H1 (cell line): ENCODE measurements around the gene GEMIN7. TPM values are rescaled to one million over a fixed set of nuclear protein-coding genes. Genes with fewer than 3 reads are reported as not detected.

ENCODE experiments used
- CTCF ChIA-PET: fragments of 300-600 bp; sonication (Branson Sonifier 250); formaldehyde crosslinking; loops from one replicate; lab custom pipeline; 2021; ENCODE audit not compliant: partially characterized antibody; lab: Charles Lee
- POLR2A ChIA-PET: fragments of 300-600 bp; sonication (Branson Sonifier 250); formaldehyde crosslinking; loops from one replicate; lab custom pipeline; 2021; ENCODE audit warnings: inconsistent platforms; ENCODE audit not compliant: partially characterized antibody; lab: Charles Lee
- DNase-seq, 2 experiments: peaks; one replicate each; pipeline versions ENCODE4 v3.0.0 to v3.0.0-alpha.2; 2010 to 2022; ENCODE audit warnings: low spot score in 2 of 2, low read depth in 1 of 2, mixed read lengths in 1 of 2
- FAIRE-seq: peaks from 2 replicates; lab custom pipeline; 2011; peaks lifted over from hg19 to GRCh38; lab: Jason Lieb, UNC
- H2AFZ ChIP-seq: 2 replicates; pipeline ENCODE4 v1.8.1; 2012; ENCODE audit warnings: low read length, inconsistent platforms
- H2AK5ac ChIP-seq: 2 replicates; pipeline ENCODE4 v1.6.1; 2013; ENCODE audit warnings: low read depth, low read length
- H2BK120ac ChIP-seq: replicated peaks from 2 replicates; pipeline ENCODE3; 2013; ENCODE audit warnings: low read depth, low read length, inconsistent platforms
- H2BK12ac ChIP-seq: 2 replicates; pipeline ENCODE4 v1.6.1; 2013; ENCODE audit warnings: low read depth, low read length
- H2BK15ac ChIP-seq: 2 replicates; pipeline ENCODE4 v1.6.1; 2013; ENCODE audit warnings: low read length
- H2BK20ac ChIP-seq: 2 replicates; pipeline ENCODE4 v1.6.1; 2013; ENCODE audit warnings: low read length
- H2BK5ac ChIP-seq: 2 replicates; pipeline ENCODE4 v1.6.1; 2013; ENCODE audit warnings: low read depth, low read length
- H3K14ac ChIP-seq: 2 replicates; pipeline ENCODE4 v1.6.1; 2013; ENCODE audit warnings: inconsistent platforms; ENCODE audit not compliant: insufficient read length
- H3K18ac ChIP-seq: 2 replicates; pipeline ENCODE4 v1.6.1; 2013; ENCODE audit warnings: low read length; ENCODE audit errors: extremely low read depth
- H3K23ac ChIP-seq: 2 replicates; pipeline ENCODE4 v1.6.1; 2013; ENCODE audit warnings: inconsistent platforms; ENCODE audit not compliant: insufficient read length
- H3K23me2 ChIP-seq: 2 replicates; pipeline ENCODE4 v1.6.1; 2013; ENCODE audit warnings: low read depth, low read length
- H3K27ac ChIP-seq: 2 replicates; pipeline ENCODE4 v1.6.1; 2011; ENCODE audit warnings: low read depth, low read length, inconsistent platforms
- H3K27me3 ChIP-seq, 4 experiments: replicated peaks in 1 of 4; 1 replicate in 1 of 4; 2 replicates in 3 of 4; pipeline versions ENCODE4 v1.6.1 to v1.8.1; 2011 to 2013; ENCODE audit warnings: low read length in 3 of 4, mild to moderate bottlenecking in 3 of 4, inconsistent platforms in 2 of 4, mixed read lengths in 2 of 4, moderate library complexity in 1 of 4; ENCODE audit not compliant: control insufficient read depth in 3 of 4, insufficient read depth in 3 of 4; ENCODE audit errors: extremely low read depth in 1 of 4
- H3K36me3 ChIP-seq, 4 experiments: 2 replicates each; pipeline versions ENCODE4 v1.6.1 to v1.8.1; 2011 to 2013; ENCODE audit warnings: mild to moderate bottlenecking in 4 of 4, low read length in 3 of 4, moderate library complexity in 2 of 4, control low read depth in 1 of 4, inconsistent platforms in 1 of 4; ENCODE audit not compliant: insufficient read depth in 4 of 4, control insufficient read depth in 2 of 4
- H3K4ac ChIP-seq: replicated peaks from 2 replicates; pipeline ENCODE3; 2013; ENCODE audit warnings: low read length, low read depth, mixed read lengths, inconsistent platforms; ENCODE audit not compliant: insufficient read length
- H3K4me1 ChIP-seq, 4 experiments: replicated peaks in 1 of 4; 1 replicate in 1 of 4; 2 replicates in 3 of 4; pipeline versions ENCODE4 v1.6.1 to v1.8.1; 2011 to 2013; ENCODE audit warnings: low read length in 3 of 4, inconsistent platforms in 2 of 4, mixed read lengths in 1 of 4; ENCODE audit not compliant: insufficient read depth in 4 of 4, control insufficient read depth in 3 of 4
- H3K4me2 ChIP-seq, 2 experiments: 2 replicates each; pipeline versions ENCODE4 v1.6.1 to v1.8.1; 2011 to 2013; ENCODE audit warnings: low read depth in 2 of 2, low read length in 2 of 2, control low read depth in 1 of 2, inconsistent platforms in 1 of 2, mild to moderate bottlenecking in 1 of 2; ENCODE audit not compliant: insufficient read depth in 1 of 2
- H3K4me3 ChIP-seq, 4 experiments: fragments of 200-600, 300-600 bp in 1 of 4; sonication (generic), shearing (Covaris generic), sonication (Bioruptor Twin) in 1 of 4; 2 replicates each; pipeline versions ENCODE4 v1.5.1 to v1.8.1; 2011 to 2016; ENCODE audit warnings: low read length in 4 of 4, low read depth in 3 of 4, control low read depth in 2 of 4, inconsistent platforms in 2 of 4, mild to moderate bottlenecking in 2 of 4, mixed read lengths in 1 of 4, moderate library complexity in 1 of 4; ENCODE audit not compliant: insufficient read depth in 2 of 4; ENCODE audit errors: extremely low read depth in 1 of 4
- H3K56ac ChIP-seq: replicated peaks from 2 replicates; pipeline ENCODE3; 2013; ENCODE audit warnings: low read depth, mild to moderate bottlenecking, mixed read lengths, low read length, inconsistent platforms; ENCODE audit not compliant: insufficient read length
- H3K79me1 ChIP-seq: 2 replicates; pipeline ENCODE4 v1.6.1; 2013; ENCODE audit warnings: low read depth, low read length, control low read depth
- H3K79me2 ChIP-seq, 2 experiments: 2 replicates each; pipeline versions ENCODE4 v1.6.1 to v1.8.1; 2012 to 2013; ENCODE audit warnings: low read length in 2 of 2, mild to moderate bottlenecking in 2 of 2, inconsistent platforms in 1 of 2; ENCODE audit not compliant: insufficient read depth in 2 of 2, control insufficient read depth in 1 of 2
- H3K9ac ChIP-seq, 4 experiments: replicated peaks in 1 of 4; 1 replicate in 1 of 4; 2 replicates in 3 of 4; pipeline versions ENCODE4 v1.6.1 to v1.8.1; 2011 to 2013; ENCODE audit warnings: low read depth in 3 of 4, low read length in 3 of 4, control low read depth in 2 of 4, mild to moderate bottlenecking in 2 of 4, moderate library complexity in 2 of 4, inconsistent platforms in 1 of 4; ENCODE audit errors: extremely low read depth in 1 of 4
- H3K9me3 ChIP-seq, 2 experiments: 2 replicates each; pipeline versions ENCODE4 v1.6.1 to v1.8.1; 2012 to 2013; ENCODE audit warnings: mild to moderate bottlenecking in 2 of 2, moderate library complexity in 2 of 2, control low read depth in 1 of 2, inconsistent platforms in 1 of 2, low read depth in 1 of 2, low read length in 1 of 2, mixed read lengths in 1 of 2; ENCODE audit not compliant: insufficient read depth in 2 of 2
- H4K20me1 ChIP-seq, 2 experiments: replicated peaks in 1 of 2; 2 replicates each; pipeline versions ENCODE3 to v1.8.1; 2011 to 2013; ENCODE audit warnings: inconsistent platforms in 2 of 2, low read length in 2 of 2, mild to moderate bottlenecking in 1 of 2; ENCODE audit not compliant: insufficient read depth in 2 of 2, control insufficient read depth in 1 of 2
- H4K5ac ChIP-seq: 2 replicates; pipeline ENCODE4 v1.6.1; 2013; ENCODE audit warnings: low read length, low read depth, mixed read lengths, inconsistent platforms; ENCODE audit not compliant: insufficient read length
- H4K8ac ChIP-seq: 2 replicates; pipeline ENCODE4 v1.8.0; 2013; ENCODE audit warnings: mild to moderate bottlenecking, moderate library complexity, low read length, inconsistent platforms; ENCODE audit not compliant: insufficient read depth; ENCODE audit errors: extremely low read depth
- H4K91ac ChIP-seq: replicated peaks from 2 replicates; pipeline ENCODE3; 2013; ENCODE audit warnings: low read length, mixed read lengths, inconsistent platforms; ENCODE audit not compliant: insufficient read length
- BCL11A ChIP-seq, 2 experiments: IDR thresholded peaks; one replicate each; pipeline ENCODE4 v1.6.1; 2011; ENCODE audit warnings: low read depth in 2 of 2, low read length in 2 of 2, mild to moderate bottlenecking in 2 of 2
- BRCA1 ChIP-seq: IDR thresholded peaks from 2 replicates; pipeline ENCODE4 v1.6.1; 2012; ENCODE audit warnings: low read depth, low read length, improper control_type of control experiment
- EZH2 ChIP-seq: fragments of 200-600 bp; sonication (generic); IDR thresholded peaks from 2 replicates; pipeline ENCODE4 v1.7.1; 2012; ENCODE audit warnings: low read depth, mild to moderate bottlenecking, moderate library complexity, low read length, inconsistent platforms; ENCODE audit not compliant: severe bottlenecking
- SIN3A ChIP-seq, 2 experiments: IDR thresholded peaks in 1 of 2; conservative IDR thresholded peaks in 1 of 2; 2 replicates each; pipeline ENCODE4 v1.6.1; 2011 to 2012; ENCODE audit warnings: low read length in 2 of 2, improper control_type of control experiment in 1 of 2, low read depth in 1 of 2, mild to moderate bottlenecking in 1 of 2
- TEAD4 ChIP-seq: IDR thresholded peaks from 2 replicates; pipeline ENCODE4 v1.6.1; 2012; ENCODE audit warnings: low read depth, low read length, inconsistent platforms, mixed read lengths
- WGBS, 2 experiments: shearing (Covaris generic) in 1 of 2; methylation state at CpG; one replicate each; pipeline versions ENCODE4 v1.1.6 to v1.1.7; 2013 to 2015; ENCODE audit warnings: low lambda C conversion rate in 2 of 2, mixed read lengths in 2 of 2, inconsistent platforms in 1 of 2, low coverage in 1 of 2, missing lambda C conversion rate in 1 of 2; ENCODE audit not compliant: insufficient replicate concordance in 2 of 2, insufficient coverage in 1 of 2, insufficient read length in 1 of 2; ENCODE audit errors: extremely low coverage in 1 of 2, missing lambda C conversion rate in 1 of 2; 5-methylcytosine and 5-hydroxymethylcytosine counted together
- polyA plus RNA-seq, 7 experiments: library from polyadenylated mRNA; depleted of rRNA in 3 of 7; stranded (reverse) in 5 of 7; unstranded in 2 of 7; fragments of >200 nt in 5 of 7; fragments of 200-250 nt in 2 of 7; gene quantifications; 1 replicate in 5 of 7; 2 replicates in 1 of 7; 4 replicates in 1 of 7; pipeline versions ENCODE4 v1.2.1 to v1.2.3, GENCODE V29; 2011 to 2013; ENCODE audit warnings: missing spikeins in 2 of 7, mixed read lengths in 2 of 7
- total RNA-seq: library from RNA; stranded (reverse); fragmentation: NEBNext Ultra II Directional; extraction: Animal tissue kit (Norgen Biotek cat#: 25700); gene quantifications from 2 replicates; pipeline ENCODE4 v1.2.1, GENCODE V29; 2021

Gene GEMIN7
- total and polyA plus RNA-seq, 2 of the 8 experiments (the other 6 are each of a cell fraction or from before 2014, with no cell fraction given), result 48.0 to 91.6 TPM

DNA sequence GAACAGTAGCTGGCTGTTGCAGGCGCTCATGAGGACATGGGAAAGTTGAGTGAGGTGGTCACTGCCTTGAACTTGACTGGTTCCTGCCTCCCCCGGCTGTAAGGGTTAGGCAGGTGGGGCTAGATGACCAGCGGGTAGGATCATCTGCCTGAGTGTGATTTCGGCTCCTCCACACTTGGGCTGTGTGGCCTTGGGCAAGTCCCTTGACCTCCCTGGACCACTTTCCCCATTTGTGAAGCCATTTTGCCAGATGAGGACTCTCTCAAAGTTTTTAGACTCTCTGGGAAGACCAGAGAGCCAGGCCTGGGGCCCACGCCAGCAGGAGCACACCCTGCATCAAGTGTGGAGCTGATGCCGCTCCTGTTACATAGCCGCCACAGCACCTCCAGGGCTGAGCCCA, 23.4 kb downstream of the GEMIN7 start:
- H3K4me3 ChIP-seq, result no peak overlapping the region
- H3K56ac ChIP-seq, result no peak overlapping the region
- H3K4me1 ChIP-seq, result peaks cover 0 to 34% (median 17%) of the 10 kb centered on the region in 4 experiments; a peak in 6 of 7 replicates
- H3K9me3 ChIP-seq, result no peaks in the 10 kb centered on the region
- peaks cover 67% of the 10 kb centered on the region for H3K79me1 ChIP-seq
- no peak overlapping the region for H3K14ac ChIP-seq
- H2BK20ac ChIP-seq, result no peak overlapping the region
- peaks cover 65 to 67% of the 10 kb centered on the region in 2 experiments for H4K20me1 ChIP-seq
- H2AK5ac ChIP-seq, result no peak overlapping the region
- no peak overlapping the region for H2BK15ac ChIP-seq
- H3K36me3 ChIP-seq, result no peaks in the 10 kb centered on the region; a peak in 2 of 8 replicates
- ChIA-PET CTCF (interaction anchor here (0.8 to 8.3 kb wide), 6 partner anchors 10 to 50 kb away, joined by 3 to 57 read pairs (median 6); partner anchors contain the start of gene PPP1R37), POLR2A (interaction anchor here (1.0 to 8.4 kb wide), 9 partner anchors 11 to 48 kb away, joined by 3 to 70 read pairs (median 5); partner anchors contain the start of genes GEMIN7 and PPP1R37)
- H4K8ac ChIP-seq, result no peak overlapping the region
- no peak overlapping the region; a peak in 1 of 7 replicates for H3K9ac ChIP-seq
- H4K91ac ChIP-seq, result no peak overlapping the region
- H3K23me2 ChIP-seq, result no peaks in the 10 kb centered on the region
- no peak overlapping the region for H3K27ac ChIP-seq
- 90% methylated on average over 7 of the region's 7 CpGs; no CpG with 5 or more reads in 1 of the 2 experiments for WGBS, 2 experiments
- no peak overlapping the region for H2AFZ ChIP-seq
- no peaks in the 10 kb centered on the region for H3K27me3 ChIP-seq
- DNase-seq (no peak), FAIRE-seq (no peak)
- H3K4ac ChIP-seq, result no peak overlapping the region
- H4K5ac ChIP-seq, result no peak overlapping the region
- no peak overlapping the region for H3K18ac ChIP-seq
- H2BK12ac ChIP-seq, result no peak overlapping the region
- TF ChIP-seq SIN3A (conservative IDR thresholded peaks at IDR 0.05 in 1 of 2, IDR thresholded peaks at IDR 0.05 in 1 of 2; ENCODE audit: low read depth in 1 of 2, low read length in 2 of 2) (no peak), EZH2 (no peak), BCL11A (IDR thresholded peaks at IDR 0.05; ENCODE audit: low read depth in 2 of 2, low read length in 2 of 2) (no peak), BRCA1 (no peak), TEAD4 (no peak)
- H2BK120ac ChIP-seq, result no peak overlapping the region
- H3K79me2 ChIP-seq, result peaks cover 11 to 90% of the 10 kb centered on the region in 2 experiments; a peak in 3 of 4 replicates
- H3K4me2 ChIP-seq, result no peak overlapping the region
- H3K23ac ChIP-seq, result no peak overlapping the region
- no peak overlapping the region; the same call in 1 of the 2 replicates for H2BK5ac ChIP-seq
